Gastroesophageal sphincter (tissue), 3 donors: Measurements from ENCODE around the gene TAPBP.

Experiments used
- CTCF ChIP-seq, 4 experiments: fragments of 200-600 bp in 2 of 4; fragments of 450-650 bp in 2 of 4; sonication (generic) in 1 of 4; IDR thresholded peaks; one replicate each; pipeline ENCODE4 v1.5.1; 2017 to 2019; ENCODE audit warnings: antibody characterized with exemption in 4 of 4, mild to moderate bottlenecking in 2 of 4, moderate library complexity in 2 of 4
- POLR2A ChIP-seq, 2 donors: fragments of 450-650 bp; IDR thresholded peaks; one replicate each; pipeline ENCODE4 v1.6.1; 2017; ENCODE audit warnings: antibody characterized with exemption in 2 of 2, mild to moderate bottlenecking in 2 of 2, moderate library complexity in 1 of 2
- POLR2AphosphoS5 ChIP-seq: sonication (generic); formaldehyde crosslinking; IDR thresholded peaks from one replicate; pipeline ENCODE4 v1.6.1; 2017; ENCODE audit warnings: antibody characterized with exemption

GRCh38 chr6:33276864-33277662 lies 36.8 kb downstream of the TAPBP start, which contains the start of gene B3GALT4:
- peak in 3 of 4 experiments; percentile 52 to 75 (median 74) for TF ChIP-seq CTCF (IDR thresholded peaks at IDR 0.05)
- peak; percentile 63 to 72 for TF ChIP-seq POLR2A (IDR thresholded peaks at IDR 0.05)
- TF ChIP-seq POLR2AphosphoS5, result peak; percentile 54
